B cell (primary cell): ENCODE results near the gene RPS14.

ENCODE experiments used
- CTCF ChIP-seq: fragments of 200-600 bp; IDR thresholded peaks from one replicate; pipeline ENCODE4 v1.8.0; 2022; ENCODE audit warnings: antibody characterized with exemption, mild to moderate bottlenecking
- EZH2 ChIP-seq: IDR thresholded peaks from 2 replicates; pipeline ENCODE4 v1.6.1; 2012; ENCODE audit warnings: borderline replicate concordance, low read depth, mild to moderate bottlenecking, moderate library complexity, low read length; ENCODE audit not compliant: insufficient read depth, poor library complexity, severe bottlenecking

- TF ChIP-seq EZH2 (no peak), CTCF (no peak)
Observed at GRCh38 chr5:150411245-150411979, 38.1 kb downstream of the RPS14 start.
